ENCODE measurements around the gene NDRG3.
"Not testable (repeated sequence)": the region's sequence is repeated elsewhere in the genome, so short reads cannot be mapped to it uniquely, and the experiment has no call there.

NDRG3 gene

DNA sequence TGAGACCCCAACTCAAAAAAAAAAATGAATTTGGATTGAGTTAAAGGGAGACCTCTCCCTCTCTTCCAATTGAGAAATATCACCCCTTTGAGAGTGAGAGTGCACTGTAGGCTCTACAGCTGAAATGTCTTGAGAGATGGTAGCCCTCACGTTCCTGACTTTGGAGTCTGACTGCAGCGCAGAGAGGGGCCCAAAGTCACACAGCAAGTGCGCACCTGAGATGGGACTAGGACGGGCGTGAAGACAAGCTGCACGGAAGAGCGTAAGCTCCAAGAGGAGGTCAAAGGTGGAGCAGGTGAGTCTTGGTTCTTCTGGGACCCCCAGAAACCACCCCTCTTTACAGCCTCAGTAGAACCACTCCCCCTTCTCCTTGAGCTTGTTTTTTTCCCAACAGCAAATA lies 100.5 kb downstream of the NDRG3 start:
- DNase-seq (ENCODE audit: low read depth in 3 of 3, low spot score in 1 of 3), result no peak

DNA sequence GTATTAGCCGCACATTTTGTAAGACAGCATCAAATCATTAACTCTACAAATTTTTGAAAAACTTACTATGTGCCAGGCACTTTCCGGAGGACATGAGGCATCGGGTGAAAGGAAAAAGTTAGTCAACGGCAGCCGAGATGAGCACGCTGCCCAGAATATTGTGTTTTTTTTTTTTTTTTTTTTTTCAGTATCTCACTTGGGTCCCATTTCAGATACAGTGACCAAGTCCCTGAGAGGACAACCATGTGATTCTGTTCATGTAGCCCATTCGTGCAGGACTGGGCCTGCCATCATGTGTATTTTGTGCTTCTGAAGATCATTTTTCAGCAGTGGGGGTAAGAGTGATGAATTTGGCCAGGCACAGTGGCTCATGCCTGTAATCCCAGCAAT lies 101.2 kb downstream of the NDRG3 start:
- no peak for DNase-seq (ENCODE audit: low read depth in 3 of 3, low spot score in 1 of 3)

DNA sequence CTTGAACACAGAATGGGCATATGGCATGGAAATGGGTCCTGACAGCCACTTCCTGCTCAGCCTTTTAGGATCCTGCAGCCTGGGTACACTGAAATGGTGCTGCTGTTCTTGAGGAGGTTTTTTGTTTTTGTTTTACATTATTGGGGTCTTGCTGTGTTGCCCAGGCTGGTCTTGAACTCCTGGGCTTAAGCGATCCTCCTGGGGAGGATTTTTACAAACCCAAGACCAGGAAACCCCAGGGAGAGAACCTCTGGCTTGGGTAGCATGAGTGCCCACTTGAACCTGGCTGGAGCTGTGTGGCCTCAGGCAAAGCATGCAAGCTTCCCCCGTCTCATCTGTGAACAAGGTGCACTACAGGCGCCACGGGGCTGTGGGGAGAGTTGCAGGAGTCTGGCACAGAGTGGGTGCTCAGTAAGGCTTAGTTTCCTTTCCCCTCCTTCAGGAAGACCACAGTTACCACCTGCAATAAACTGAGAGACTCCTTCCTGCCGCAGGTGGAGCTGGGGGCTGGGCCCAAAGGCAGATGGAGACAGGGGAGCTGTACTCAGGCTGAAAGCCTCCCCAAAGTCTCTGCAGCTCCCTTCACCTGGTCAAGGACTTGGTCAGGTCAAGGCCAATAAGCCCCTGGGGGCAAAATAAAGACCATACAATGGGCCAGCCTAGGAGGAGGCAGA lies 101.7 kb downstream of the NDRG3 start:
- DNase-seq (ENCODE audit: low read depth in 3 of 3, low spot score in 1 of 3), result peak; percentile 12 to 30 (median 30)

DNA sequence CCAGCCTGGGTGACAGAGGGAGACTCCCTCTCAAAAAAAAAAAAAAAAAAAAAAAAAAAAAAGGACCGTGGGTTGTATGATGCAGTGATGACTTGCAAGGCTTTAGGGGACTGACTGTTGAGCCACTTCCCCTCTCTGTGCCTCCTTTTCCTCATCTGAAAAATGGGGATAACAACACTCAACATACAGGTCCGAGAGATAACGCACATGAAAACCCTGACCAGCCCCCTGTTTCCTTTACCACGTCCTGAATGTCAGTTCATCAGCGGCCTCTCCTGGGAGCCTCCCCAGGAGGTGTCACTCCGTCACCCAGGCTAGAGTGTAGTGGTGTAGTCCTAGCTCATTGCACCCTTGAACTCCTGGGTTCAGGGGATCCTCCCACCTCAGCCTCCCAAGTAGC lies 103.8 kb downstream of the NDRG3 start:
- DNase-seq (ENCODE audit: low read depth in 3 of 3, low spot score in 1 of 3), result no peak

DNA sequence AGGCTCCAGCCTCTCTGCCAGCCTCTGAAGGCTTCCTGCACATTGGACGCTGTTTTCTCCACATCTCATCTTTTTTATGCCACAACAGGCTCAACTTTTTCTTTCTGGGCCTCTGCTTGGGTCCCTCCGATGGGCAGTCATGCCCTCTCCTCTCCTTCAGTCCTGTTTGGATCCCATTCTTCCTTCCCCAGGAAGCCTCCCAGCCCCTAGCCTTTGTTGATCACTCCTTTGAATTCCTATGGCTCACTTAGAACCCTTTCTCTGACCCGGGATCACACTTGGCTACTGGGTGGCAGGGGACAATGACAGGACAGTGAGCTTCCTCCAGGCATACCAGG lies 104.4 kb downstream of the NDRG3 start:
- DNase-seq (ENCODE audit: low read depth in 3 of 3, low spot score in 1 of 3), result no peak

DNA sequence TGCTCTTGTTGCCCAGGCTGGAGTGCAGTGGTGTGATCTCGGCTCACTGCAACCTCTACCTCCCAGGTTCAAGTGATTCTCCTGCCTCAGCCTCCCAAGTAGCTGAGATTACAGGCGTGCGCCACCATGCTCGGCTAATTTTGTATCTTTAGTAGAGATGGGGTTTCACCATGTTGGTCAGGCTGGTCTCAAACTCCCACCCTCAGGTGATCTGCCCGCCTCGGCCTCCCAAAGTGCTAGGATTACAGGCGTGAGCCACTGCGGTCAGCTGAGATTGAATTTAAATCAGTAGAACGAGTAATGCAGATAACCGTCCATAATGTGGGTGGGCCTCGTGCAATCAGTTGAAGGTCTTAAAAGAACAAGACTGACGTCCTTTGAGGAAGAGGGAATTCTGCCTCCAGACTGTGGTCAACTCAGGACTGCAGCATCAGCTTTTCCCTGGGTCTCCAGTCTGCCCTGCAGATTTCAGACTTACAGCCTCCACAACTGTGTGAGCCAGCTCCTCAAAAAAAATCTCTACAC lies 107.0 kb downstream of the NDRG3 start:
- not testable (repeated sequence) for DNase-seq (ENCODE audit: low read depth in 3 of 3, low spot score in 1 of 3)

DNA sequence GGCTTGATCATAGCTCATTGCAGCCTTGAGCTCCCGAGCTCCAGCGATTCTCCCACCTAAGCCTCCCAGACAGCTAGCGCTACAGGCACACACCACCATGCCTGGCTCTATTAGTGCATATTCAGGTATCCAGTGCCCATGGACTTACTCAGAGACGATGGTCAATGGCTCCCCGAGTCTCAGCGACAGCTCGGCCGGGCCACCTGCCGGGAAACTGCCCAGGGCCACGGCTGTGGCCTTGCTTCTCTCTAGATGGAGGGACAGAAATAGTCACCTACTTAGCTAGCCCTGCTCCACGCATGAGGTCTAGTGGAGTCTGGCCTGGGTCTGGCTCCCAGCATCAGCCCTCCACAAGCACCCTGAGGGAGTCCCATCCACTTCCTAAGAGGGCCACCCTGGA lies 111.5 kb downstream of the NDRG3 start:
- no peak for DNase-seq (ENCODE audit: low read depth in 3 of 3, low spot score in 1 of 3)

DNA sequence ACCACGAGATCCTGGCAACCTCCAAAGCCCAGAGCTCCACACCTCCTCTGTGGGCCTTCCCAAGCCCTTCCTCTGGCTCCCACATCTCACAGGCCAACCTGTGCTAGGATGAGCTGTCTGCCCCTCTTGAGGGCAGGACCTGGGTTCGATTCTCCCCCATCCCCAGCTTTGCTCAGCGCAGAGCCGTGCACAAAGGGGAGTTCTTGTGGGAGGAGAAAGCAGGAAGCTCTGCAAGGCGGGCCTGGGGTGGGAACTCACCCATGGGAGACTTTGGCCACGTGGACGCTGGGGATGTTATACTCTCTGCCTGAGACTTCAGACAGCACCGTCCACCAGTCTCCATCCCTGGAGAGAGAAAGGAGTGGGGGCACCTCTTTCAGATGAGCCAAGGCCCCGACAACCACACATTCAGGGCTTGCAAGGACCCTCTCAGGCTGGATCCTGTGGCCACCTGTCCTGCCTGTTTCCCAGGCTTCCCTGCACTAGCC lies 112.6 kb downstream of the NDRG3 start:
- DNase-seq (ENCODE audit: low read depth in 3 of 3, low spot score in 1 of 3), result no peak

DNA sequence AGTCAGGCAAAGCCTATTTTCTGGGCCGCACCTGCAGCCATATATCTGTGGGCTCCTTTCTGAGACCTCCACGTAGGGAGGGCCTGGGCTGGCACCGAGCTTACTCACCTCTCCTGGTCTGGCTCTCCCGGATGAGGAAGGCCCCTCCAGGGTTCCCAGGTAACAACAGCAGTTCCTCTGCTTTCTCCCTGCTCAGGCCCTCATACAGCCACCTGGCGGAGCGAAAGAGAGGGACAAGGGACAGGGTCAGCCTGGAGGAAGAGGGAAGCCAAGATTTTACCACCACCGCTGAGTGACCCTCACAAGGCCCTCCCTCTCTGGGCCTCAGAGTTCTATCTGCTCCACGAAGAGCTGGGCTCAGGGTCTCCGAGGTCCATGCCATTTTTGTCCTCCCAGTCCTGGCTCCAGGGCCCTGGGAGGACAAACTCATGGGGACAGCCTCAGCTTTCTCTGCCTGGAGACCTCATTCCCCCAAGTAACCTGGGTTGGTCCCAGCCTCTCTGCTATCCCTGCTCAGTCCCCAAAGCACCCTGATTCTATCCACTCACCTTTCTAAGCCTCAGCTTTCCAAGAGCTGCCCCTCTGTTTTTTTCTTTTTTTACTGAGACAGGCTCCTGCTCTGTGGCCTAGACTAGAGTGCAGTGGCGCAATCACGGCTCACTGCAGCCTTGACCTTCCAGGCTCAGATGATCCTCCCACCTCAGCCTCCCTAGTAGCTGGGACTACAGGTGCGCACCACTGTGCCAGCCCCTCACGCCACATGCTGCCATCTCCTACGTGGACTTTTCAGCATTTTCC lies 113.2 kb downstream of the NDRG3 start:
- no peak for DNase-seq (ENCODE audit: low read depth in 3 of 3, low spot score in 1 of 3)

DNA sequence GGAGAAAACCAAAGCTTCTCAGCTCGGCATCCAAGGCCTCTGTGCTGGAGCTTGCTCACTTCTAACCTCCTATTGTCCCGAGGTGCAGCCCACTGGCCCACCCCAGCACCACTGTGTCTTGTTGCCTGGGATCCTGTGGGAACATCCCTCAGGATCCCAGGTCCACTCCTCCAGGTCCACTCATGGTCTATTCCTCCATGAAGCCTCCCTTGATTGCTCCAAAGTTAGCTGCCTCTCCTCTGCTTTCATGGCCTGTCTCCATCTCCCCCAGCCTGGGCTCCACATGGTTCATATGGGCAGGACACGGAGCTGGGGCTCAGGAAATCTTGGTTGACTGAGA lies 113.8 kb downstream of the NDRG3 start:
- no peak for DNase-seq (ENCODE audit: low read depth in 3 of 3, low spot score in 1 of 3)

DNA sequence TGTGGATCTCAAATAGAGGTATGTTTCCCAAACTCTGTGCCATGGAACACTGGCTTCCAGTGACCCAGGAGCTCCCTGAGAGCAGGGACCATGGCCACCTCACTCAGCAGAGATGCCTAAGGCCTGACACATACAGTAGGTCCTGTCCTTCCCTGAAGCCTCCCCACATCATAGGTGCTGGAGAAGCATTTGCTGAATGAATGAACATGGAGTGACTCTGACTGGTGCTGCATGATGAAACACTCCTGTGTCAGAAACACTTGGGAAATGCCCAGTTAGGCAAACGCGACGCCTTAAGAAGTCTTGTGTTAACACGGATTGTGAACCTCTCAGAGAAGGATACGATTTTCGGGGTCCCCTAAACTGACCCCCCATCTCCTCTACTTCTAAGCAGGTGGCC lies 114.2 kb downstream of the NDRG3 start:
- no peak for DNase-seq (ENCODE audit: low read depth in 3 of 3, low spot score in 1 of 3)

DNA sequence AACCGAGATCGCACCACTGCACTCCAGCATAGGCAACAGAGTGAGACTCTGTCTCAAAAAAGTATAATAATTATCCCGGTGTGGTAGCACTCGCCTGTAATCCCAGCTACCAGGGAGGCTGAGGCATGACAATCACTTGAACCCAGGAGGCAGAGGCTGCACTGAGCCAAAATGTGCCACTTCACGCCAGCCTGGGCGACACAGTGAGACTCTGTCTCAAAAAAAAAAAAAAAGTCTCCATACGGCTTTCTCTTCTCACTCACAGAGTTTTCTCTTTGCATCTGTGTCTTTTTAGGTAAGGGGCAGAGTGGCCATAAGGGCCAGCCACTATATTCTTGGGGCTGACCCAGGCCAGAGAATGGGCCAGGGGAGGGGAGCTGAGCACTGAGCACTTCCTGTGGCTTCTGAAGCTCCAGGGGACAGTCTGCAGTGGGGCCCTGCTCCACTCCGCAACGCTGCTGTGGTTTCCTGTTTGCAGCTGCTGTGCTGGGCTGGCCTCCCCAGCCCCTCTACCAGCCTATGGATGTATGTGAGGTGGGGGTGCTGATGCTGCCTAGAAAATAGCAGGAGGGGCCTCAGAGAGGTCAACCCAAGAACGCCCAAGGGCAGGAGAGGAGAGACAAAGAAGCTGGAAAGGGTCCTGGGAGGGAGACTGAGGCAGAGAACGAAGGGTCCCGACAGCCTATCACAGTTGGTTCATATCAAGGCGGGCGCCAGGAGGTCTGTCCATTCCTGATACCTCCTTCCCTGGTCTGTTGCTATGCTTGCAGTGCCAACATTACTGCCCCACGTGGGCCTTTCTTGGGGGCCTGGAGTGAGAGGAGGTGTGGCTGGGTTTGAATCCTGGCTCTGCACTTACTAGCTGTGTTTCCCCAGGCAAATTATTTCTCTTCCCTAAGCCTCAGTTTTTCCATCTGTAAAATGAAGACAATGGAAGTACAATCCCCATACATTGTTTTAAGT lies 115.9 kb downstream of the NDRG3 start:
- no peak for DNase-seq (ENCODE audit: low read depth in 3 of 3, low spot score in 1 of 3)

DNA sequence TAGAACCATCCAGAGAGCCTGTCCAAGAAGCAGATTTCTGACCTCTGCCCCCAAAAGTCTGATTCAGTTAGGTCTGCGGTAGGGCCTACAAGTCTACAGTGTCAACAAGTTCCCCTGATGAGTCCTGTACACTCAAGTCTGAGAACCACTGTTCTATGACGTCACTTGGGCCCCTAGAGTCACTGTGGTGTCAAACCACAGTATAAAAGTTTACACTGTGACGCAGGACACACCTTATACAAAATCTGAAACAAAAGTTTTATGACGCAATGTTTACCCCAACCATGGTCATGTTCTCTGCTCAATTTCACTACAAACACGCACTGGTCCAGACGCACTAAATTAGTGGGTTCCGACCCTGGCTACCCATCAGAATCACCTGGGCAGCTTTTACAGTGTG lies 117.8 kb downstream of the NDRG3 start:
- no peak for DNase-seq (ENCODE audit: low read depth in 3 of 3, low spot score in 1 of 3)

DNA sequence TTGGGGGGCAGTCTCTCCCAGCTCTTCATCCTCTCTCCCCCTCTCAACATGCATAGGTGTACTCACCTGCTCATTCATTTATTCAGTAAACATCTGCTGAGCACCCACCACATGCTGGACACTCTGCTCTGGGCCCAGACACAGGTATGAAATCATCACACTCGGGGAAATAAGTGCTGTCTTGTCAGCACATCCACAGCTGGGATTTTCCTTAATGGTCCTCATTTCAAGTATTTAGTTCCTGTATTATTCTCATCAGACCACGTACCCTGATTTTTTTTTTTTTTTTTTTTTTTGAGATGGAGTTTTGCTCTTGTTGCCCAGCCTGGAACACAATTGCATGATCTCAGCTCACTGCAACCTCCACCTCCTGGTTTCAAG lies 121.0 kb downstream of the NDRG3 start:
- DNase-seq (ENCODE audit: low read depth in 3 of 3, low spot score in 1 of 3), result no peak

DNA sequence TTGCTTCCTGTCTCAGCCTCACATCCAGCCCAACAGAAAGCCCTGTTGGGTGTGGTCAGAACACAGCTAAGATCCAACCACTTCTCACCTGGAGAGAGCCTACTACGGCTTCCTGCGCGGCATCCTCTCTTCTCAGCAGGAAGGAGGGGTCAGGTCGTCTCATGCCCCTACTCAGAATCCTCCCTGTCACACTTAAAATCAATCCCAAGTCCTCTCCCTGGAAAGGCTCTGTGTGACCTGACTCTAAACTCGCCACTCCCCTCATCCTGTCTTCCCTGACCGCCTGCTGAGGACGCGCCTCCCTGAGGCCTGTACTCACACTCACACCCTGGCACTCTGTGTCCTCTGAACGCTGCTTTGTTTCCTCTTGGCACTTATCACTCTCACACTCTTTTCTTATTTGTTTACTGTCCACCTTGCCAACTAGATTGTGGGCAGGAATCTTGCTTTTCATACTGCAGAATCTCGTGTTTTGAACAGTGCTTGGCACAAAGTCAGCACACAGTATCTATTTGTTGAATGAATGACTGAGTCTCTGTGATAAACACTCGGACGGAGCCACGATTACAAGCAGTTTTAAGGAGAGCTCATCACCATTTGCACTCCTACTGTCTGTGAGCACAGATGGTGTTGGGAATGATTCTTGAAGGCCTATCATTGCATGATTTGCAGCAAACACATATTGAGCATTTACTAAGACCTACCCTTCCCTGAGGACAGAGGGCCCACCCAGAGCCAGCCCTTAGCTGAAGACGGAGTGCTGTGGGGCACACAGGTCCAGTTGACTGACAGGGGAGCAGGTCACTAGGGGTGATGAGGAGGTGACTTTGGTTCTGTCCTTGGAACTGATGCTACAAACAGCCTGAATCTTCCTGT lies 121.6 kb downstream of the NDRG3 start:
- DNase-seq (ENCODE audit: low read depth in 3 of 3, low spot score in 1 of 3), result no peak

DNA sequence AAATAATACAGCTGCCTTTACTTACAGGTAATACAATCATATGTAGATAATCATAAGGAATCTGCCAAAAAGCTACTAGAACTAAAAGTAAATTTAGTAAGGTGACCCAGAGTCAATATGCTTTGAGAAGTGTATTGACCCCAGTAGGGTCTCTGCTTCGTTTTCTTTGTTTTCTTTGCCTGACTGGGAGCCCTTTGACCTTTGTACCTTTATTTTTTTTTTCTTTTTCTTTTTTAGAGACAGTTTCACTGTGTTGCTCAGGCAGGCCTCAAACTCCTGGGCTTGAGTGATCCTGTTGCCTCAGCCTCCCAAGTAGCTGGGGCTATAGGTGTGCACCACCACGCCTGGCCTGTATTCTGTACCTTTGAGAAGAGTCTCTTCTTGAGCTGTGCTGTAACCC lies 122.4 kb downstream of the NDRG3 start:
- DNase-seq (ENCODE audit: low read depth in 3 of 3, low spot score in 1 of 3), result no peak

DNA sequence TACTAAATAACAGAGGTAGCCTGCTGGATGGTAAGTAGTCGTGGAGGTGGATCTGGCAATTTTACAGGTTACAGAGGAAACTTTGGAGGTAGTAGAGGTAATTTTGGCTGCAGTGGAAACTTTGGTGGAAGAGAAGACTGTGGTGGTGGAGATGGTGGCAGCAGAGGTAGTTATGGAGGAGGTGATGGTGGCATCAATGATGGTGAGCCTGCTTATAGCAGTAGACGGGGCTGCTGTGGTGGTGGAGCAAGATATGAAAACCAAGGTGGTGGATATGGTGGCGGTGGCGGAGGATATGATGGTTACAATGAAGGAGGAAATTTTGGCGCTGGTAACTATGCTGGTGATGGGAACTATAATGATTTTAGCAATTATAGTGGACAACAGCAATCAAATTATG lies 125.0 kb downstream of the NDRG3 start:
- no peak for DNase-seq (ENCODE audit: low read depth in 3 of 3, low spot score in 1 of 3)

DNA sequence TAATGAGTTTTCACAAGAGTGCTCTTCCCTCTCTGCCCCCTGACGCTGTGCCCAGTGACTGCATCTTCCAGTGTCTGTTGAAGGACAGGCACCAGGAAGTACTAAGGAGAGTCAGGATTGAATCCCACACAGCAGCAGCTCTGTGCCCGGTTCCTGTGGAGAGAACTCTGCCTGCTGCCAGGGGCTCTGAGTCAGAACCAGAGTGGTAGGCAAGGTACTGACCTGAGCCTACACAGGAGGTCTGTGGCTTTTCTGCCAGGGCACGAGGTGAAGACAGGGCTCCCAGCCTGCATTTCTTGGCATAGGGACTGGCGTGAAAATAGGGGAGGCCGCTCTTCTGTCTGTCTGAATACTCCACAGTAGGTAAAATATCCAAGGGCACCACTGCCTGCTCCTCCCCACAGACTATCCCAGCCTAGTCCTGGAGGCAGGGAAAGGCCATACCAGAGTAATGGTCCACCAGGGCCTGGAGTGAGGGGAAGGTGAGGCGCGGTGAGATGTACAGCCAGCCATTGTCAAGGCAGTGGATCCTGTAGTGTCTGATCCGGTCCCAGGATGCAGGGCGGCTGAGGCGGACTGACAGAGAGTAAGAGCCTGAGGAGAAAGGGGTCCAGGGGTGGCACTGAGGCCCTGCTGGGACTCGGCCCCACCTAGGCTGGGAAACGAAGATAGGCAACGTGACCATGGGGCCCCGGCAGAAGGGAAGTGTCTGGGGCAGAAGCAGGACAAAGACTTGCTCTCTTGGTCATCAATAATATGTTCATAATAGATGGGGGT lies 130.9 kb downstream of the NDRG3 start:
- DNase-seq (ENCODE audit: low read depth in 3 of 3, low spot score in 1 of 3), result no peak

DNA sequence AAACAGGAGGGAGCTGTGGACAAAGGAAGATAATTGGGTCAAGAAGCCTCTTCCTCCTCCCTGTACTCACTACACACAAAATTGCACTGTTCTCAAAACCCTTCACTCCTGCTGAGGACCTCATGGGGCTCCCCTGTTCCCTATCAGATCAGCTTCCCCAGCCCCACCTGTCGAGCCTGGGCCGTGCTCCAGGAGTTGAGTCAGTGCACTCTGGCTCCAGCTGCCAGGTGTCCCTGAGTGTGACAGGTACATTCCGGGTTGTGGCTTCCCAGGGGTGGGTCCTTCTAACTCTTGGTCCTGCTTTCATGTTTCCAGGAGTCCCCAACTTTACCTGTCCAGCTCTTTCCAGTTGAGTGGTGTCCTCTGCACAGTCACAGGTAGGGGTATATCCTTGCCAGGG lies 131.9 kb downstream of the NDRG3 start:
- no peak for DNase-seq (ENCODE audit: low read depth in 3 of 3, low spot score in 1 of 3)

DNA sequence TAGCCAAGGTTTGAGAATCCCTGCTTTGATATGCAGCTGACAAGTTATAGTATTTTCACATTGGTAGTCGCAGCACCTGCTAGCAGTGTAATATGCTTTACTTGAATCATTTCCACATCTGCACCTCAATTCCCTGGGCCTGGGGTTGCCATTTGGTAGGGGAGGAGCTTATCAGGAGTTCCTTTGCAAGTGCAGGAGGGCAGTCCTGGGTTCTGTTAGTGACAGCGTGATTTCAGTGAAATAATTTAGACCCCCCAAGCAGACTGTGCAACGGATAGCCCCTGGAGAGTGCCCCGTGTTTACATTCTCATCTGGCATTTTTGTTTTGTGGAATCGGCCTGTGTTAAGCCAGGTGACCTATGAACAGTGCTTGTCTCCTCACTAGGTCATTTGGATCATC lies 134.3 kb downstream of the NDRG3 start:
- DNase-seq (ENCODE audit: low read depth in 3 of 3, low spot score in 1 of 3), result no peak

Data from stimulated activated CD4-positive, alpha-beta T cell treated with anti-CD3 and anti-CD28 coated beads, TNF-alpha, amount 100 ng/mL, for 1 hour (primary cell).